CD14-positive monocyte (primary cell): ENCODE results near the gene UNKL. TPM values are rescaled to one million over a fixed set of nuclear protein-coding genes. Genes with fewer than 3 reads are reported as not detected.
A peak's percentile ranks its signal among the peaks of the same experiment; 100 is the strongest.

Experiments
- DNase-seq, 3 donors: peaks; one replicate each; pipeline ENCODE4 v3.0.0-alpha.2; 2011 to 2022
- H2AFZ ChIP-seq: 2 replicates; pipeline ENCODE4 v1.6.0; 2012; ENCODE audit warnings: mild to moderate bottlenecking, low read depth, low read length, inconsistent platforms; ENCODE audit not compliant: insufficient read depth, poor library complexity, severe bottlenecking
- H3K27ac ChIP-seq, 2 donors: 1 replicate in 1 of 2; 2 replicates in 1 of 2; pipeline ENCODE4 v1.5.1; 2012 to 2013; ENCODE audit warnings: low read length in 2 of 2, control low read depth in 1 of 2, inconsistent platforms in 1 of 2, low read depth in 1 of 2, mild to moderate bottlenecking in 1 of 2
- H3K27me3 ChIP-seq, 2 donors: one replicate each; pipeline versions ENCODE4 v1.6.0 to v1.6.1; 2011 to 2013; ENCODE audit warnings: low read length in 2 of 2; ENCODE audit not compliant: control insufficient read depth in 2 of 2, insufficient read depth in 2 of 2
- H3K36me3 ChIP-seq, 2 donors: replicated peaks in 1 of 2; 1 replicate in 1 of 2; 2 replicates in 1 of 2; pipeline versions ENCODE4 v1.5.1 to v1.6.1; 2012 to 2013; ENCODE audit warnings: low read length in 2 of 2, control low read depth in 1 of 2, inconsistent platforms in 1 of 2, mild to moderate bottlenecking in 1 of 2; ENCODE audit not compliant: insufficient read depth in 2 of 2, control insufficient read depth in 1 of 2
- H3K4me1 ChIP-seq, 2 donors: 1 replicate in 1 of 2; 2 replicates in 1 of 2; pipeline versions ENCODE4 v1.5.1 to v1.6.1; 2012 to 2013; ENCODE audit warnings: low read length in 2 of 2, control low read depth in 1 of 2, inconsistent platforms in 1 of 2, mild to moderate bottlenecking in 1 of 2, moderate library complexity in 1 of 2; ENCODE audit not compliant: insufficient read depth in 2 of 2, control insufficient read depth in 1 of 2
- H3K4me2 ChIP-seq: replicated peaks from 2 replicates; pipeline ENCODE3; 2012; ENCODE audit warnings: low read length, moderate library complexity, mild to moderate bottlenecking; ENCODE audit not compliant: poor library complexity, severe bottlenecking; ENCODE audit errors: extremely low read depth
- H3K4me3 ChIP-seq, 3 experiments: fragments of 200-600 bp in 1 of 3; sonication (generic) in 1 of 3; replicated peaks in 1 of 3; 1 replicate in 2 of 3; 2 replicates in 1 of 3; pipeline ENCODE4 v1.5.1; 2011 to 2013; ENCODE audit warnings: low read length in 3 of 3, mild to moderate bottlenecking in 3 of 3, control low read depth in 2 of 3, low read depth in 2 of 3, inconsistent platforms in 1 of 3, moderate library complexity in 1 of 3
- H3K79me2 ChIP-seq: 2 replicates; pipeline ENCODE4 v1.6.0; 2012; ENCODE audit warnings: mild to moderate bottlenecking, control low read depth, inconsistent platforms, low read length, moderate library complexity; ENCODE audit not compliant: insufficient read depth
- H3K9ac ChIP-seq: 2 replicates; pipeline ENCODE4 v1.6.0; 2017; ENCODE audit warnings: low read length, mild to moderate bottlenecking; ENCODE audit not compliant: insufficient read depth, poor library complexity, severe bottlenecking
- H3K9me3 ChIP-seq, 2 donors: replicated peaks in 1 of 2; 1 replicate in 1 of 2; 2 replicates in 1 of 2; pipeline versions ENCODE4 v1.5.1 to v1.6.1; 2012 to 2013; ENCODE audit warnings: low read length in 2 of 2, control low read depth in 1 of 2; ENCODE audit not compliant: control insufficient read depth in 1 of 2, insufficient read depth in 1 of 2
- H4K20me1 ChIP-seq: 2 replicates; pipeline ENCODE4 v1.6.0; 2012; ENCODE audit warnings: mild to moderate bottlenecking, low read length, control low read depth, moderate library complexity; ENCODE audit not compliant: insufficient read depth
- H3K27ac Mint-ChIP-seq, 7 donors: one replicate each; pipeline ENCODE4 v1.8.0; 2020; ENCODE audit warnings: mild to moderate bottlenecking in 7 of 7, mixed read lengths in 7 of 7, moderate library complexity in 6 of 7, inconsistent platforms in 2 of 7
- H3K27me3 Mint-ChIP-seq, 3 donors: one replicate each; pipeline ENCODE4 v1.8.0; 2021 to 2022; ENCODE audit warnings: low read depth in 3 of 3, mild to moderate bottlenecking in 3 of 3, mixed read lengths in 3 of 3, moderate library complexity in 3 of 3, inconsistent platforms in 1 of 3
- H3K36me3 Mint-ChIP-seq, 2 donors: one replicate each; pipeline ENCODE4 v1.8.0; 2020; ENCODE audit warnings: mixed read lengths in 2 of 2, inconsistent platforms in 1 of 2, mild to moderate bottlenecking in 1 of 2
- H3K4me1 Mint-ChIP-seq: one replicate; pipeline ENCODE4 v1.8.0; 2020; ENCODE audit warnings: mild to moderate bottlenecking, mixed read lengths
- H3K4me3 Mint-ChIP-seq, 2 donors: one replicate each; pipeline ENCODE4 v1.8.0; 2020; ENCODE audit warnings: mild to moderate bottlenecking in 2 of 2, mixed read lengths in 2 of 2, moderate library complexity in 1 of 2
- H3K9me3 Mint-ChIP-seq, 7 donors: one replicate each; pipeline ENCODE4 v1.8.0; 2020 to 2022; ENCODE audit warnings: mixed read lengths in 7 of 7, mild to moderate bottlenecking in 6 of 7, moderate library complexity in 6 of 7, inconsistent platforms in 2 of 7
- WGBS: methylation state at CpG from one replicate; pipeline ENCODE4 v1.1.5; 2013; ENCODE audit warnings: missing lambda C conversion rate; ENCODE audit not compliant: insufficient coverage; 5-methylcytosine and 5-hydroxymethylcytosine counted together
- intact Hi-C, 2 donors: fragments of 100-400 bp; cut with micrococcal nuclease; formaldehyde crosslinking; loops; one replicate each; pipeline versions ENCODE4 v1.15.0 to v1.15.1; 2023
- polyA plus RNA-seq, 3 donors: library from polyadenylated mRNA; depleted of rRNA in 1 of 3; unstranded in 2 of 3; stranded (reverse) in 1 of 3; fragments of 300-500 nt in 2 of 3; fragments of >200 nt in 1 of 3; fragmentation: Illumina TruSeq in 2 of 3; gene quantifications; 1 replicate in 2 of 3; 2 replicates in 1 of 3; pipeline ENCODE4 v1.2.3, GENCODE V29; 2012 to 2021
- TF ChIP-seq, protein P1 (sequence below): fragments of 200-600 bp; IDR thresholded peaks from one replicate; pipeline ENCODE4 v1.8.0; 2022; ENCODE audit warnings: antibody characterized with exemption, mild to moderate bottlenecking

UNKL gene
- polyA plus RNA-seq, 3 donors: 1.2 to 19.9 (median 2.2) TPM

GRCh38 chr16:1331712-1332617, 82.5 kb downstream of the UNKL start:
- 4% methylated on average over 28 of the region's 34 CpGs for WGBS
- Histone ChIP-seq H3K27ac (no peak overlapping the region), H3K79me2 (no peaks in the 10 kb centered on the region), H3K4me2 (peak overlapping the region; percentile 47), H3K9ac (no peak overlapping the region), H3K9me3 (peaks cover 5 to 11% of the 10 kb centered on the region in 2 donors), H3K27me3 (peaks cover 42 to 58% of the 10 kb centered on the region in 2 donors), H3K4me3 (peak overlapping the region in 1 of 3 experiments; percentile 38), H3K4me1 (peaks cover 13 to 32% of the 10 kb centered on the region in 2 donors), H2AFZ (peak overlapping the region; percentile 50), H4K20me1 (peaks cover 2% of the 10 kb centered on the region), H3K36me3 (no peaks in the 10 kb centered on the region)
- Mint-ChIP-seq H3K27ac (peak overlapping the region in 2 of 7 donors; percentile 36 to 50), H3K9me3 (peaks cover 0 to 32% (median 11%) of the 10 kb centered on the region in 7 donors), H3K36me3 (peaks cover 0 to 2% of the 10 kb centered on the region in 2 donors), H3K4me3 (peak overlapping the region; percentile 27 to 82), H3K4me1 (peaks cover 17% of the 10 kb centered on the region), H3K27me3 (peaks cover 46 to 65% (median 57%) of the 10 kb centered on the region in 3 donors)
- intact Hi-C loops: no loop called here
- TF ChIP-seq, protein P1, sequence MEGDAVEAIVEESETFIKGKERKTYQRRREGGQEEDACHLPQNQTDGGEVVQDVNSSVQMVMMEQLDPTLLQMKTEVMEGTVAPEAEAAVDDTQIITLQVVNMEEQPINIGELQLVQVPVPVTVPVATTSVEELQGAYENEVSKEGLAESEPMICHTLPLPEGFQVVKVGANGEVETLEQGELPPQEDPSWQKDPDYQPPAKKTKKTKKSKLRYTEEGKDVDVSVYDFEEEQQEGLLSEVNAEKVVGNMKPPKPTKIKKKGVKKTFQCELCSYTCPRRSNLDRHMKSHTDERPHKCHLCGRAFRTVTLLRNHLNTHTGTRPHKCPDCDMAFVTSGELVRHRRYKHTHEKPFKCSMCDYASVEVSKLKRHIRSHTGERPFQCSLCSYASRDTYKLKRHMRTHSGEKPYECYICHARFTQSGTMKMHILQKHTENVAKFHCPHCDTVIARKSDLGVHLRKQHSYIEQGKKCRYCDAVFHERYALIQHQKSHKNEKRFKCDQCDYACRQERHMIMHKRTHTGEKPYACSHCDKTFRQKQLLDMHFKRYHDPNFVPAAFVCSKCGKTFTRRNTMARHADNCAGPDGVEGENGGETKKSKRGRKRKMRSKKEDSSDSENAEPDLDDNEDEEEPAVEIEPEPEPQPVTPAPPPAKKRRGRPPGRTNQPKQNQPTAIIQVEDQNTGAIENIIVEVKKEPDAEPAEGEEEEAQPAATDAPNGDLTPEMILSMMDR: no peak
- peak; percentile 37 to 55 (median 44) for DNase-seq

- peaks cover 42 to 50% of the 10 kb centered on the region in 2 donors for H3K27me3 ChIP-seq
- peak overlapping the region; percentile 50 for H2AFZ ChIP-seq
- peak overlapping the region in 1 of 2 donors; percentile 82 for H3K4me3 Mint-ChIP-seq
- intact Hi-C loops: no loop called here
- peak overlapping the region; percentile 47 for H3K4me2 ChIP-seq
- H3K9ac ChIP-seq: no peak overlapping the region
- peaks cover 17% of the 10 kb centered on the region for H3K4me1 Mint-ChIP-seq
- peaks cover 10% of the 10 kb centered on the region for H4K20me1 ChIP-seq
- no peaks in the 10 kb centered on the region for H3K36me3 ChIP-seq
- H3K27ac ChIP-seq: no peak overlapping the region
- H3K79me2 ChIP-seq: no peaks in the 10 kb centered on the region
- peaks cover 0 to 2% of the 10 kb centered on the region in 2 donors for H3K36me3 Mint-ChIP-seq
- 63% methylated on average over 13 of the region's 22 CpGs for WGBS
- DNase-seq: no peak
- peaks cover 43 to 56% (median 49%) of the 10 kb centered on the region in 3 donors for H3K27me3 Mint-ChIP-seq
- H3K4me3 ChIP-seq: peak overlapping the region in 1 of 3 experiments; percentile 38
- H3K9me3 ChIP-seq: peaks cover 5 to 11% of the 10 kb centered on the region in 2 donors
- TF ChIP-seq, protein P1: no peak
- H3K9me3 Mint-ChIP-seq: peaks cover 0 to 32% (median 11%) of the 10 kb centered on the region in 7 donors
- peak overlapping the region in 1 of 7 donors; percentile 63 for H3K27ac Mint-ChIP-seq
- H3K4me1 ChIP-seq: peaks cover 13 to 32% of the 10 kb centered on the region in 2 donors
These were observed 83.4 kb downstream of the UNKL start for GRCh38 chr16:1330931-1331711.
